AG10803 (cell line): ENCODE data around the gene SPIN1.

Source experiments
- DNase-seq: peaks from one replicate; pipeline ENCODE4 v3.0.0; 2010; ENCODE audit warnings: low read depth
- H3K4me3 ChIP-seq: 2 replicates; pipeline ENCODE4 v1.5.1; 2011; ENCODE audit warnings: mild to moderate bottlenecking, low read length, control low read depth
- CTCF ChIP-seq: conservative IDR thresholded peaks from 2 replicates; pipeline ENCODE4 v1.5.1; 2011; ENCODE audit warnings: mild to moderate bottlenecking, low read length, control low read depth, inconsistent platforms

Gene SPIN1

GRCh38 chr9:88488166-88488565 lies 99.9 kb downstream of the SPIN1 start:
- DNase-seq = no peak
- no peak overlapping the region for H3K4me3 ChIP-seq
- no peak for TF ChIP-seq CTCF

GRCh38 chr9:88494983-88495721 lies 106.9 kb downstream of the SPIN1 start:
- H3K4me3 ChIP-seq = no peak overlapping the region
- no peak for DNase-seq
- no peak for TF ChIP-seq CTCF

GRCh38 chr9:88497224-88497623 lies 109.0 kb downstream of the SPIN1 start:
- no peak overlapping the region for H3K4me3 ChIP-seq
- no peak for DNase-seq
- no peak for TF ChIP-seq CTCF

GRCh38 chr9:88498880-88499279 lies 110.6 kb downstream of the SPIN1 start:
- no peak for DNase-seq
- no peak overlapping the region for H3K4me3 ChIP-seq
- TF ChIP-seq CTCF = no peak

GRCh38 chr9:88501086-88501485 lies 112.8 kb downstream of the SPIN1 start:
- DNase-seq = no peak
- H3K4me3 ChIP-seq = no peak overlapping the region
- TF ChIP-seq CTCF = no peak

- TF ChIP-seq CTCF = no peak
Measured at GRCh38 chr9:88502552-88503034, 114.3 kb downstream of the SPIN1 start.

GRCh38 chr9:88503081-88503844 lies 115.0 kb downstream of the SPIN1 start:
- H3K4me3 ChIP-seq = no peak overlapping the region
- DNase-seq = no peak
- no peak for TF ChIP-seq CTCF

More at GRCh38 chr9:88502552-88503034, 114.3 kb downstream of the SPIN1 start:
- DNase-seq = no peak
- no peak overlapping the region for H3K4me3 ChIP-seq
